Smooth muscle cell (in vitro differentiated cells): Measurements from ENCODE around the gene LRRC3C. TPM values are rescaled to one million over a fixed set of nuclear protein-coding genes. Genes with fewer than 3 reads are reported as not detected.

Experiments
- DNase-seq: peaks from one replicate; lab custom pipeline; 2025; ENCODE audit not compliant: unreplicated experiment; lab: John Stamatoyannopoulos, UW
- H2AFZ ChIP-seq: fragments of 200-600 bp; sonication (generic); 2 replicates; pipeline ENCODE4 v1.6.0; 2016; ENCODE audit warnings: antibody characterized with exemption, low read depth, mild to moderate bottlenecking
- H3F3A ChIP-seq: fragments of 200-600 bp; sonication (generic); 2 replicates; pipeline ENCODE4 v1.6.0; 2017; ENCODE audit warnings: antibody characterized with exemption, low read depth
- H3K27ac ChIP-seq: fragments of 200-600 bp; sonication (generic); 2 replicates; pipeline ENCODE4 v1.5.1; 2016; ENCODE audit warnings: low read depth, mild to moderate bottlenecking
- H3K27me3 ChIP-seq: fragments of 200-600 bp; sonication (generic); 2 replicates; pipeline ENCODE4 v1.6.1; 2016; ENCODE audit warnings: low read depth, mild to moderate bottlenecking
- H3K36me3 ChIP-seq: fragments of 200-600 bp; sonication (generic); 2 replicates; pipeline ENCODE4 v1.5.1; 2016; ENCODE audit warnings: low read depth
- H3K4me1 ChIP-seq: fragments of 200-600 bp; sonication (generic); 2 replicates; pipeline ENCODE4 v1.5.1; 2016; ENCODE audit warnings: low read depth
- H3K4me2 ChIP-seq: fragments of 200-600 bp; sonication (generic); 2 replicates; pipeline ENCODE4 v1.6.0; 2016; ENCODE audit warnings: mild to moderate bottlenecking
- H3K4me3 ChIP-seq: fragments of 200-600 bp; sonication (generic); 2 replicates; pipeline ENCODE4 v1.5.1; 2016; ENCODE audit warnings: mild to moderate bottlenecking
- H3K79me2 ChIP-seq: fragments of 200-600 bp; sonication (generic); 2 replicates; pipeline ENCODE4 v1.6.0; 2016; ENCODE audit warnings: low read depth, mild to moderate bottlenecking
- H3K9ac ChIP-seq: fragments of 200-600 bp; sonication (generic); 2 replicates; pipeline ENCODE4 v1.6.0; 2016; ENCODE audit warnings: low read depth
- H3K9me3 ChIP-seq: fragments of 200-600 bp; sonication (generic); replicated peaks from 2 replicates; pipeline ENCODE4 v1.5.1; 2016; ENCODE audit warnings: low read depth
- H4K20me1 ChIP-seq: fragments of 200-600 bp; sonication (generic); 2 replicates; pipeline ENCODE4 v1.6.0; 2016; ENCODE audit warnings: low read depth
- WGBS: methylation state at CpG from one replicate; pipeline ENCODE4 v1.1.7; 2016; ENCODE audit warnings: low lambda C conversion rate; 5-methylcytosine and 5-hydroxymethylcytosine counted together
- polyA plus RNA-seq: library from polyadenylated mRNA; unstranded; fragments of >200 nt; fragmentation: Nextera tagmentation; extraction: Ambion mirVana; gene quantifications from 2 replicates; pipeline ENCODE4 v1.2.1, GENCODE V29; 2016
- total RNA-seq: library from RNA; depleted of rRNA; stranded (reverse); fragments of >200 nt; gene quantifications from 2 replicates; pipeline ENCODE4 v1.2.3, GENCODE V29; 2014
- TF ChIP-seq, protein P1 (sequence below): fragments of 200-600 bp; sonication (generic); IDR thresholded peaks from 2 replicates; pipeline ENCODE4 v1.5.1; 2017; ENCODE audit warnings: borderline replicate concordance, mild to moderate bottlenecking, antibody characterized with exemption; ENCODE audit not compliant: insufficient read depth, poor library complexity, severe bottlenecking

LRRC3C gene
- total and polyA plus RNA-seq, 2 experiments from 2014 or later = not detected

DNA sequence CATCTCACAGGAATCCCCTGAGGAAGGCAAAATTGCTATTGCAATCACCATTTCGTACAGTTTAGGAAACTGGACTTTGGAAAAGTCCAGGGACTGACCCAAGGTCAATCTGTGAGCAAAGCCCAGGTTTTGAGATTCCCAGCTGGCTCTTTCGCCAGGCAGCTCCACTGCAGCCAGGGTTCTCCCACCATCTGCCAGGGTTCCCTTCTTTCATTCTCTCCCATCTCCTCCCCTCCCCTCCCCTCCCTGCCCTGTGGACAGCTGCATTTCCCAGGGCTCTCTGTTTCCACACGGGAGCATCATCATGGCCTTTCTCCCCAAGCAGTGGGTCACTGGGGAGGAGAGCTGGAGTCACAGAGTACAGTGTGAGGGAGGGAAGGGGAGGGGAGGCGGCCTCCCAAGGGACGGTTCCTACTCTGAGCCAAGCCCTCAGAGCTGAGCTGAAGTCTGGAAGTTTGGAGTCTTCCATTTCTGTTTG lies 23.4 kb downstream of the LRRC3C start:
- no peaks in the 10 kb centered on the region for H4K20me1 ChIP-seq
- WGBS = 94% methylated on average over 2 of the region's 5 CpGs
- H3K4me1 ChIP-seq = no peaks in the 10 kb centered on the region
- no peaks in the 10 kb centered on the region for H3K9me3 ChIP-seq
- H3K27ac ChIP-seq = no peak overlapping the region
- H3K4me2 ChIP-seq = no peak overlapping the region
- no peak overlapping the region for H2AFZ ChIP-seq
- no peaks in the 10 kb centered on the region for H3K36me3 ChIP-seq
- H3K27me3 ChIP-seq = no peaks in the 10 kb centered on the region
- DNase-seq = no peak
- H3K9ac ChIP-seq = no peak overlapping the region
- TF ChIP-seq, protein P1, sequence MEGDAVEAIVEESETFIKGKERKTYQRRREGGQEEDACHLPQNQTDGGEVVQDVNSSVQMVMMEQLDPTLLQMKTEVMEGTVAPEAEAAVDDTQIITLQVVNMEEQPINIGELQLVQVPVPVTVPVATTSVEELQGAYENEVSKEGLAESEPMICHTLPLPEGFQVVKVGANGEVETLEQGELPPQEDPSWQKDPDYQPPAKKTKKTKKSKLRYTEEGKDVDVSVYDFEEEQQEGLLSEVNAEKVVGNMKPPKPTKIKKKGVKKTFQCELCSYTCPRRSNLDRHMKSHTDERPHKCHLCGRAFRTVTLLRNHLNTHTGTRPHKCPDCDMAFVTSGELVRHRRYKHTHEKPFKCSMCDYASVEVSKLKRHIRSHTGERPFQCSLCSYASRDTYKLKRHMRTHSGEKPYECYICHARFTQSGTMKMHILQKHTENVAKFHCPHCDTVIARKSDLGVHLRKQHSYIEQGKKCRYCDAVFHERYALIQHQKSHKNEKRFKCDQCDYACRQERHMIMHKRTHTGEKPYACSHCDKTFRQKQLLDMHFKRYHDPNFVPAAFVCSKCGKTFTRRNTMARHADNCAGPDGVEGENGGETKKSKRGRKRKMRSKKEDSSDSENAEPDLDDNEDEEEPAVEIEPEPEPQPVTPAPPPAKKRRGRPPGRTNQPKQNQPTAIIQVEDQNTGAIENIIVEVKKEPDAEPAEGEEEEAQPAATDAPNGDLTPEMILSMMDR = no peak
- H3K4me3 ChIP-seq = no peak overlapping the region
- no peaks in the 10 kb centered on the region for H3K79me2 ChIP-seq
- H3F3A ChIP-seq = no peaks in the 10 kb centered on the region

DNA sequence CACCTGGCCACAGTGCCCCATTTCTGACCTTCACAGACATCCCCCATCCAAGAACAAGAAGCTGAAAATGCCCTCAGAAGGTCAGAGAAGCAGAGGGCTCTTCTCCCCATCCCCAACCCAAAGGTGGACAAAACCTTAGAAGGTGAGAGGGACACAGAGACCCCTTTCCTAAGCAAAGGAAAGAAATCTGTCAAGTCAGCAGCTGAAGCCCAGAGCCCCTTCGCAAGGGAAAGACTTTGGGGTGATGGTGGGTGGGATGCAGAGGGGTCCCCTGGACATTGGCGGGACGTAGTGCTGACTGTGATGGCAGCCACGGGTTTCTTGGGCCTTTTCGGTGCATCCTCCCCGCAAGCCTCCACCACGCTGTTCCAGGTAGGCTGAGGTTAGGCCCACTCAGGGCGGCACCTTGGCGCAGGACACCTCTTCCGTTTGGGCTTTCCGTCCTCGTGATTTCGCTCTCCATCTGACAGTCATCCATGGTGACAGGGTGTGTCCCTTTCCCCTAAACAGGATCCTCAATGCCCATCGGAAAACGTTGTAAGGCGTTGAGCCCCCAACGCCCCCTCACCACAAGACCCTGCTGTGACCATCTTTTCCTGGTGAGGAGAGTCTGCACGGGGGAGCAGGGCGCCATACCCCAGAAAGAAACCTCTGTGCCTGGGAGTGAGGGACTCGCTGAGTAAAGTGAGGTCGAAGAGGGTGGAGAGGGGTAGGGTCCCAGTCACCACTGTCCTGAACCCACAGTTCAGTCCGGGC lies 24.6 kb downstream of the LRRC3C start:
- H3K27me3 ChIP-seq = no peaks in the 10 kb centered on the region
- peak overlapping the region; percentile 81 for H3K4me2 ChIP-seq
- H3K79me2 ChIP-seq = no peaks in the 10 kb centered on the region
- DNase-seq = no peak
- TF ChIP-seq, protein P1 = no peak
- H3K9me3 ChIP-seq = no peaks in the 10 kb centered on the region
- no peak overlapping the region for H3K9ac ChIP-seq
- no peak overlapping the region for H2AFZ ChIP-seq
- H3K4me1 ChIP-seq = no peaks in the 10 kb centered on the region
- WGBS = 63% methylated on average over 22 of the region's 22 CpGs
- H3K27ac ChIP-seq = no peak overlapping the region
- H3F3A ChIP-seq = no peaks in the 10 kb centered on the region
- no peaks in the 10 kb centered on the region for H3K36me3 ChIP-seq
- H3K4me3 ChIP-seq = peak overlapping the region; percentile 32
- H4K20me1 ChIP-seq = no peaks in the 10 kb centered on the region

DNA sequence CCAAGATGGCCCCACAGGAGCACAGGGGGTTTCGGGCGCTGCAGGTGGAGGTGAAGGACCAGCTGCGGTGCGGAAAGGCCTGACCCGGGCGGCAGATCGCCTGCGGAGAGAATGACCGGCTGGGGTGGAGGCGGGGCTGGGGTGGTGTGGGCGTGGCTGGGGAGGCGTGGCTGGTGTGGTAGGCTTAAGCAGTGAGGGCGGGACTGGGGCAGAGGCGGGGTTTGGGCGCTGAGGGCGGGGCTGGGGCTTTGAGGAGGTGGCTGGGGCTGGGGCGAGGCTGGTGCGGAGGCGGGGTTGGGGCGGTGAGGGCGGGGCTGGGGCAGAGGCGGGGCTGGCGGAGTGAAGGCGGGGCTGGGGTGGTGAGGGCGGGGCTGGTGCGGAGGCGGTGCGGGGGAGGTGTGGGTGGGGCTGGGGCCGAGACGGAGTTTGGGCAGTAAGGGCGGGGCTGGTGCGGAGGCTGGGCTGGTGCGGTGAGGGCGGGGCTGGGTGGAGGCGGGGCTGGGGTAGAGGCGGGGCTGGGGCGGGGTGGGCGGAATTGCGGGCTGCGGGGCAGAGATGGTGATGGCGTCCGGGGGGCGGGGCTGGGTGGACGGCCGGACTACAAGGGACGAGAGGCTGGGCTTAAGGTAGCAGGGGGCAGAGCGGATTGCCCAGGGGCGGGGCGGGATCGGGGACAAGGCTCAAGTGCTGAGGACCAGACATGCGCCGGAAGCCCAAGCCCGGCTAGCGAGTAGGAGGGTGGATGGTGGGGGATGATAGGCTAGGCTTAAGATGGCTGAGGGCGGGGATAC lies 25.3 kb downstream of the LRRC3C start:
- Histone ChIP-seq H3K4me2 (peak overlapping the region; percentile 81), H3K36me3 (no peaks in the 10 kb centered on the region), H3K27ac (no peak overlapping the region), H3K79me2 (no peaks in the 10 kb centered on the region), H3F3A (no peaks in the 10 kb centered on the region), H2AFZ (peak overlapping the region; percentile 6), H3K27me3 (no peaks in the 10 kb centered on the region), H3K9me3 (no peaks in the 10 kb centered on the region), H3K4me3 (peak overlapping the region; percentile 45), H4K20me1 (no peaks in the 10 kb centered on the region), H3K9ac (no peak overlapping the region), H3K4me1 (no peaks in the 10 kb centered on the region)
- DNase-seq = peak; percentile 100
- 3% methylated on average over 23 of the region's 55 CpGs for WGBS
- TF ChIP-seq, protein P1 = no peak
